Ammon's horn (tissue), 1 donor: ENCODE data around the gene TASP1.

ENCODE experiments used
- DNase-seq: peaks from one replicate; pipeline ENCODE4 v3.0.0-alpha.2; 2016; ENCODE audit warnings: low spot score

Gene TASP1

GRCh38 chr20:13571662-13572061, 67.1 kb downstream of the TASP1 start:
- DNase-seq = no peak

GRCh38 chr20:13567663-13568062, 71.1 kb downstream of the TASP1 start:
- no peak for DNase-seq

- DNase-seq = no peak
Measured at GRCh38 chr20:13563854-13564253, 74.9 kb downstream of the TASP1 start.

- no peak for DNase-seq
Measured at GRCh38 chr20:13554706-13555105, 84.0 kb downstream of the TASP1 start.

GRCh38 chr20:13554076-13554475, 84.7 kb downstream of the TASP1 start:
- DNase-seq = no peak

- DNase-seq = no peak
Measured at GRCh38 chr20:13552061-13552460, 86.7 kb downstream of the TASP1 start.

GRCh38 chr20:13549451-13549850, 89.3 kb downstream of the TASP1 start:
- no peak for DNase-seq

- DNase-seq = peak; percentile 59
Measured at GRCh38 chr20:13546497-13547131, 92.1 kb downstream of the TASP1 start.

GRCh38 chr20:13545790-13546189, 92.9 kb downstream of the TASP1 start:
- DNase-seq = no peak

- DNase-seq = no peak
Measured at GRCh38 chr20:13543783-13544182, 94.9 kb downstream of the TASP1 start.

- no peak for DNase-seq
Measured at GRCh38 chr20:13535627-13536026, 103.1 kb downstream of the TASP1 start.

- DNase-seq = no peak
Measured at GRCh38 chr20:13533946-13534345, 104.8 kb downstream of the TASP1 start.

- no peak for DNase-seq
Measured at GRCh38 chr20:13530146-13530545, 108.6 kb downstream of the TASP1 start.

- DNase-seq = no peak
Measured at GRCh38 chr20:13526551-13526950, 112.2 kb downstream of the TASP1 start.

GRCh38 chr20:13525225-13525940, 113.3 kb downstream of the TASP1 start:
- DNase-seq = no peak

- DNase-seq = no peak
Measured at GRCh38 chr20:13524339-13524738, 114.4 kb downstream of the TASP1 start.

GRCh38 chr20:13517831-13518230, 120.9 kb downstream of the TASP1 start:
- DNase-seq = no peak

- DNase-seq = no peak
Measured at GRCh38 chr20:13515796-13516558, 122.8 kb downstream of the TASP1 start.

- no peak for DNase-seq
Measured at GRCh38 chr20:13515291-13515690, 123.4 kb downstream of the TASP1 start.

- DNase-seq = no peak
Measured at GRCh38 chr20:13510837-13511488, 127.8 kb downstream of the TASP1 start.

- no peak for DNase-seq
Measured at GRCh38 chr20:13507646-13508045, 131.1 kb downstream of the TASP1 start.

GRCh38 chr20:13501500-13501899, 137.2 kb downstream of the TASP1 start:
- no peak for DNase-seq

- DNase-seq = no peak
Measured at GRCh38 chr20:13494019-13494418, 144.7 kb downstream of the TASP1 start.
